Trophoblast cell (in vitro differentiated cells and primary cell): ENCODE data around the gene TMEFF1. TPM values are rescaled to one million over a fixed set of nuclear protein-coding genes. Genes with fewer than 3 reads are reported as not detected.

Experiments used
- DNase-seq, 2 donors: peaks; one replicate each; pipeline ENCODE4 v3.0.0-alpha.2; 2016
- H2AFZ ChIP-seq: 2 replicates; pipeline ENCODE4 v1.6.1; 2013; ENCODE audit warnings: low read length, moderate library complexity, mild to moderate bottlenecking; ENCODE audit not compliant: insufficient read depth, poor library complexity
- H2AK5ac ChIP-seq: 2 replicates; pipeline ENCODE4 v1.6.1; 2013; ENCODE audit warnings: mild to moderate bottlenecking, low read length
- H2BK120ac ChIP-seq: 2 replicates; pipeline ENCODE4 v1.6.1; 2013; ENCODE audit warnings: low read length, mild to moderate bottlenecking, moderate library complexity; ENCODE audit not compliant: insufficient read depth, poor library complexity
- H2BK12ac ChIP-seq: 2 replicates; pipeline ENCODE4 v1.6.1; 2013; ENCODE audit warnings: mild to moderate bottlenecking, low read length, moderate library complexity
- H2BK5ac ChIP-seq: 2 replicates; pipeline ENCODE4 v1.6.1; 2013; ENCODE audit warnings: low read length, low read depth, moderate library complexity, mild to moderate bottlenecking; ENCODE audit not compliant: poor library complexity
- H3K14ac ChIP-seq: 2 replicates; pipeline ENCODE4 v1.6.1; 2013; ENCODE audit warnings: mild to moderate bottlenecking, low read length
- H3K18ac ChIP-seq: 2 replicates; pipeline ENCODE4 v1.6.1; 2013; ENCODE audit warnings: mild to moderate bottlenecking, low read length
- H3K23ac ChIP-seq: 2 replicates; pipeline ENCODE4 v1.6.1; 2013; ENCODE audit warnings: low read length
- H3K27ac ChIP-seq: 2 replicates; pipeline ENCODE4 v1.5.1; 2013; ENCODE audit warnings: low read depth, mild to moderate bottlenecking, inconsistent platforms, low read length, moderate library complexity
- H3K27me3 ChIP-seq: 2 replicates; pipeline ENCODE4 v1.6.1; 2013; ENCODE audit warnings: inconsistent platforms, mild to moderate bottlenecking, low read length, moderate library complexity; ENCODE audit not compliant: insufficient read depth
- H3K36me3 ChIP-seq, 2 experiments: 1 replicate in 1 of 2; 2 replicates in 1 of 2; pipeline ENCODE4 v1.6.1; 2013; ENCODE audit warnings: low read length in 2 of 2, mild to moderate bottlenecking in 2 of 2, moderate library complexity in 1 of 2; ENCODE audit not compliant: insufficient read depth in 2 of 2, control insufficient read depth in 1 of 2
- H3K4ac ChIP-seq: 2 replicates; pipeline ENCODE4 v1.6.1; 2013; ENCODE audit warnings: low read depth, mild to moderate bottlenecking, low read length, moderate library complexity
- H3K4me1 ChIP-seq, 2 experiments: 1 replicate in 1 of 2; 2 replicates in 1 of 2; pipeline ENCODE4 v1.6.1; 2013; ENCODE audit warnings: low read length in 2 of 2, mild to moderate bottlenecking in 2 of 2, moderate library complexity in 1 of 2; ENCODE audit not compliant: insufficient read depth in 2 of 2, control insufficient read depth in 1 of 2
- H3K4me2 ChIP-seq: 2 replicates; pipeline ENCODE4 v1.6.1; 2013; ENCODE audit warnings: inconsistent platforms, mild to moderate bottlenecking, low read length, moderate library complexity
- H3K4me3 ChIP-seq: 2 replicates; pipeline ENCODE4 v1.5.1; 2013; ENCODE audit warnings: mild to moderate bottlenecking, low read depth, low read length, inconsistent platforms
- H3K79me1 ChIP-seq: one replicate; pipeline ENCODE4 v1.6.1; 2013; ENCODE audit warnings: low read length
- H3K79me2 ChIP-seq: 2 replicates; pipeline ENCODE4 v1.6.1; 2013; ENCODE audit warnings: low read length, mild to moderate bottlenecking; ENCODE audit not compliant: control insufficient read depth, insufficient read depth, poor library complexity
- H3K9ac ChIP-seq: 2 replicates; pipeline ENCODE4 v1.6.1; 2013; ENCODE audit warnings: mild to moderate bottlenecking, low read length
- H3K9me3 ChIP-seq: 2 replicates; pipeline ENCODE4 v1.6.1; 2013; ENCODE audit warnings: low read depth, mild to moderate bottlenecking, control low read depth, inconsistent platforms, low read length; ENCODE audit not compliant: insufficient read depth
- H4K12ac ChIP-seq: 2 replicates; pipeline ENCODE4 v1.6.1; 2013; ENCODE audit warnings: low read depth, mild to moderate bottlenecking, low read length, moderate library complexity
- H4K8ac ChIP-seq: 2 replicates; pipeline ENCODE4 v1.6.1; 2013; ENCODE audit warnings: low read depth, mild to moderate bottlenecking, low read length, moderate library complexity
- H4K91ac ChIP-seq: one replicate; pipeline ENCODE4 v1.6.1; 2013; ENCODE audit warnings: low read depth, mild to moderate bottlenecking, low read length, moderate library complexity
- WGBS: extraction: QIAGEN DNeasy Blood & Tissue Kit; methylation state at CpG from one replicate; pipeline ENCODE4 v1.1.7; 2013; ENCODE audit warnings: missing lambda C conversion rate; ENCODE audit not compliant: insufficient read length, insufficient coverage; ENCODE audit errors: extremely low coverage; 5-methylcytosine and 5-hydroxymethylcytosine counted together
- polyA plus RNA-seq: library from polyadenylated mRNA; stranded (reverse); fragments of 200-250 nt; gene quantifications from 2 replicates; pipeline ENCODE4 v1.2.3, GENCODE V29; 2013

The TMEFF1 gene, protein sequence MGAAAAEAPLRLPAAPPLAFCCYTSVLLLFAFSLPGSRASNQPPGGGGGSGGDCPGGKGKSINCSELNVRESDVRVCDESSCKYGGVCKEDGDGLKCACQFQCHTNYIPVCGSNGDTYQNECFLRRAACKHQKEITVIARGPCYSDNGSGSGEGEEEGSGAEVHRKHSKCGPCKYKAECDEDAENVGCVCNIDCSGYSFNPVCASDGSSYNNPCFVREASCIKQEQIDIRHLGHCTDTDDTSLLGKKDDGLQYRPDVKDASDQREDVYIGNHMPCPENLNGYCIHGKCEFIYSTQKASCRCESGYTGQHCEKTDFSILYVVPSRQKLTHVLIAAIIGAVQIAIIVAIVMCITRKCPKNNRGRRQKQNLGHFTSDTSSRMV
- 5.7 and 6.8 TPM in 2 replicates for polyA plus RNA-seq

DNA sequence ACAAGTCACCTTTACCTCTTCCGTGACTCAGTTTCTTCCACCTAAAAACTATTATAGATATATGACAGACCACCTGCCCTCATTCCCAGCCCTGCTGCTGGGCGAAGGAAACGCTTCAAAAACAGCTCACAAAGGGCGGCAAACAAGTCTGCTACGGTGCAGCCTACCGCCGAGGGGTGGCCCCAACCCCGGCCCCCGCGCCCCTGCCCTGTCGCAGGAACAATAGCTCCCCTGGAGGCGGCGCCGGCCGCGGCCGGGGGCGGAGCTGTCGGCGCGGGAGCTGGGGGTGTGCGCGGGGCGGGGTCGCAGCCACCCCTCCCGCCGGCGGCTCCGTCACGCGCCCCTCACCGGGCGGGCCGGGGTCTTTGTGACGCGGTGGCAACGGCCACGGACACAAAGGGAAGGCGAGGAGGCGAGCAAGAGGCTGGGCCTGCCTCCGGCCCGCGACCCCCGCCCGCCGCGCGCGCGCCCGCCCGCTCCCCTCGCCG lies at the start of gene TMEFF1:
TMEFF1 (plus strand) TSS at position 362 of the 488 bp plus-strand sequence. CDS start 396 bp downstream, outside the sequence.
- H3K4me1 ChIP-seq: peaks cover 3 to 9% of the 10 kb centered on the region in 2 experiments
- peaks cover 8% of the 10 kb centered on the region for H3K79me1 ChIP-seq
- H4K12ac ChIP-seq: peak within 1 kb of the TSS; percentile 83
- H2AK5ac ChIP-seq: peak within 1 kb of the TSS; percentile 10
- H3K23ac ChIP-seq: no peak within 1 kb of the TSS
- H2BK12ac ChIP-seq: peak within 1 kb of the TSS; percentile 30
- peak within 1 kb of the TSS; percentile 65 for H3K14ac ChIP-seq
- H3K9ac ChIP-seq: peak within 1 kb of the TSS; percentile 95
- H3K9me3 ChIP-seq: no peaks in the 10 kb centered on the region
- no peaks in the 10 kb centered on the region for H3K36me3 ChIP-seq
- H3K27ac ChIP-seq: peak within 1 kb of the TSS; percentile 43
- H2AFZ ChIP-seq: peak within 1 kb of the TSS; percentile 67
- peak within 1 kb of the TSS; percentile 68 for H2BK5ac ChIP-seq
- no peaks in the 10 kb centered on the region for H3K27me3 ChIP-seq
- H3K79me2 ChIP-seq: peaks cover 14% of the 10 kb centered on the region
- H3K4me2 ChIP-seq: peak within 1 kb of the TSS; percentile 94
- peak within 1 kb of the TSS; percentile 83 for H4K8ac ChIP-seq
- peak within 1 kb of the TSS; percentile 97 for H3K18ac ChIP-seq
- H4K91ac ChIP-seq: peak within 1 kb of the TSS; percentile 83
- peak in 1 of 2 donors; percentile 24 for DNase-seq
- peak within 1 kb of the TSS; percentile 84 for H2BK120ac ChIP-seq
- no CpG with 5 or more reads among the region's 54 CpGs for WGBS
- H3K4ac ChIP-seq: peak within 1 kb of the TSS; percentile 97
- H3K4me3 ChIP-seq: peak within 1 kb of the TSS; percentile 93

- Histone ChIP-seq H3K4me1 (peaks cover 4 to 19% of the 10 kb centered on the region in 2 experiments), H2BK12ac (no peak overlapping the region), H2AFZ (no peak overlapping the region), H3K4ac (no peak overlapping the region), H3K27ac (peak overlapping the region; percentile 36), H2BK5ac (no peak overlapping the region), H3K27me3 (no peaks in the 10 kb centered on the region), H3K9me3 (no peaks in the 10 kb centered on the region), H3K18ac (no peak overlapping the region), H3K4me3 (no peak overlapping the region), H3K36me3 (no peaks in the 10 kb centered on the region), H4K91ac (no peak overlapping the region), H2AK5ac (no peak overlapping the region), H3K14ac (no peak overlapping the region), H2BK120ac (no peak overlapping the region), H3K79me1 (peaks cover 18% of the 10 kb centered on the region), H3K79me2 (peaks cover 15% of the 10 kb centered on the region), H3K23ac (no peak overlapping the region), H3K4me2 (no peak overlapping the region), H4K12ac (no peak overlapping the region), H4K8ac (no peak overlapping the region), H3K9ac (no peak overlapping the region)
- no CpG with 5 or more reads among the region's 1 CpG for WGBS
- DNase-seq: peak in 1 of 2 donors; percentile 22
These were observed 47.2 kb upstream of the TMEFF1 start for GRCh38 chr9:100425758-100426157.

GRCh38 chr9:100426189-100426529 lies 46.8 kb upstream of the TMEFF1 start:
- DNase-seq: no peak
- WGBS: no CpG with 5 or more reads among the region's 7 CpGs

GRCh38 chr9:100426530-100427365 lies 46.2 kb upstream of the TMEFF1 start, which contains the start of gene MSANTD3:
Gene MSANTD3, plus strand, starts transcription at chr9:100427143. Its CDS starts 14,796 bp downstream, at chr9:100441939.
- peak; percentile 46 to 75 for DNase-seq
- Histone ChIP-seq H2BK5ac (peak within 1 kb of the TSS; percentile 96), H3K79me1 (peaks cover 23% of the 10 kb centered on the region), H3K4ac (peak within 1 kb of the TSS; percentile 72), H2AK5ac (peak within 1 kb of the TSS; percentile 3), H3K9ac (peak within 1 kb of the TSS; percentile 83), H3K36me3 (no peaks in the 10 kb centered on the region), H3K4me3 (peak within 1 kb of the TSS; percentile 75), H3K23ac (no peak within 1 kb of the TSS), H3K4me2 (peak within 1 kb of the TSS; percentile 79), H2AFZ (peak within 1 kb of the TSS; percentile 93), H3K79me2 (peaks cover 15% of the 10 kb centered on the region), H2BK12ac (peak within 1 kb of the TSS; percentile 90), H2BK120ac (peak within 1 kb of the TSS; percentile 55), H4K91ac (peak within 1 kb of the TSS; percentile 88), H3K27ac (peak within 1 kb of the TSS; percentile 99), H4K8ac (peak within 1 kb of the TSS; percentile 87), H3K27me3 (no peaks in the 10 kb centered on the region), H3K4me1 (peaks cover 4 to 21% of the 10 kb centered on the region in 2 experiments), H3K14ac (peak within 1 kb of the TSS; percentile 87), H3K18ac (peak within 1 kb of the TSS; percentile 25), H4K12ac (peak within 1 kb of the TSS; percentile 63), H3K9me3 (no peaks in the 10 kb centered on the region)
- WGBS: no CpG with 5 or more reads among the region's 80 CpGs

More at GRCh38 chr9:100426189-100426529, 46.8 kb upstream of the TMEFF1 start:
- Histone ChIP-seq H3K4me3 (no peak overlapping the region), H3K79me1 (peaks cover 18% of the 10 kb centered on the region), H3K14ac (no peak overlapping the region), H2AFZ (peak overlapping the region; percentile 93), H2AK5ac (no peak overlapping the region), H3K4me2 (peak overlapping the region; percentile 79), H3K23ac (no peak overlapping the region), H3K9ac (no peak overlapping the region), H2BK120ac (no peak overlapping the region), H3K79me2 (peaks cover 15% of the 10 kb centered on the region), H2BK5ac (no peak overlapping the region), H3K9me3 (no peaks in the 10 kb centered on the region), H3K27ac (peak overlapping the region; percentile 99), H3K18ac (no peak overlapping the region), H4K8ac (no peak overlapping the region), H2BK12ac (no peak overlapping the region), H3K27me3 (no peaks in the 10 kb centered on the region), H3K4ac (no peak overlapping the region), H3K4me1 (peaks cover 4 to 19% of the 10 kb centered on the region in 2 experiments), H4K12ac (no peak overlapping the region), H4K91ac (no peak overlapping the region), H3K36me3 (no peaks in the 10 kb centered on the region)
